NCI-H2029 (cell line): ENCODE measurements around the gene PTPRN2.
A peak's percentile ranks its signal among the peaks of the same experiment; 100 is the strongest.

ENCODE experiments used
- DNase-seq: peaks from one replicate; lab custom pipeline; 2025; lab: John Stamatoyannopoulos, UW

PTPRN2 gene

GRCh38 chr7:158112571-158113320 lies 474.9 kb downstream of the PTPRN2 start:
- DNase-seq: no peak

- no peak for DNase-seq
Measured at GRCh38 chr7:158111906-158112570, 475.6 kb downstream of the PTPRN2 start.

- DNase-seq: peak; percentile 58
Measured at GRCh38 chr7:158111049-158111751, 476.4 kb downstream of the PTPRN2 start.

GRCh38 chr7:158110661-158111048 lies 477.0 kb downstream of the PTPRN2 start:
- DNase-seq: no peak

GRCh38 chr7:158110034-158110590 lies 477.5 kb downstream of the PTPRN2 start:
- DNase-seq: no peak

- DNase-seq: peak; percentile 16
Measured at GRCh38 chr7:158109364-158110033, 478.1 kb downstream of the PTPRN2 start.

GRCh38 chr7:158108646-158109293 lies 478.9 kb downstream of the PTPRN2 start:
- DNase-seq: peak; percentile 39

- DNase-seq: no peak
Measured at GRCh38 chr7:158107806-158108205, 479.8 kb downstream of the PTPRN2 start.

- DNase-seq: no peak
Measured at GRCh38 chr7:158106272-158106671, 481.4 kb downstream of the PTPRN2 start.

GRCh38 chr7:158103378-158103777 lies 484.2 kb downstream of the PTPRN2 start:
- no peak for DNase-seq

GRCh38 chr7:158102897-158103296 lies 484.7 kb downstream of the PTPRN2 start:
- no peak for DNase-seq

GRCh38 chr7:158101821-158102450 lies 485.7 kb downstream of the PTPRN2 start:
- DNase-seq: no peak

GRCh38 chr7:158098125-158099030 lies 489.2 kb downstream of the PTPRN2 start:
- no peak for DNase-seq

- no peak for DNase-seq
Measured at GRCh38 chr7:158097453-158098124, 490.0 kb downstream of the PTPRN2 start.

- no peak for DNase-seq
Measured at GRCh38 chr7:158097106-158097452, 490.5 kb downstream of the PTPRN2 start.

- DNase-seq: no peak
Measured at GRCh38 chr7:158096582-158096981, 491.0 kb downstream of the PTPRN2 start.

GRCh38 chr7:158094671-158095226 lies 492.9 kb downstream of the PTPRN2 start:
- DNase-seq: no peak

GRCh38 chr7:158094046-158094445 lies 493.6 kb downstream of the PTPRN2 start:
- no peak for DNase-seq

GRCh38 chr7:158093156-158093796 lies 494.3 kb downstream of the PTPRN2 start:
- no peak for DNase-seq
